Tibial nerve (tissue), 4 donors: ENCODE results near the gene ANKRD11.
"Not testable (repeated sequence)": the region's sequence is repeated elsewhere in the genome, so short reads cannot be mapped to it uniquely, and the experiment has no call there.

Experiments used
- CTCF ChIP-seq, 5 experiments: fragments of 200-600 bp in 3 of 5; fragments of 450-650 bp in 2 of 5; sonication (generic) in 3 of 5; IDR thresholded peaks; one replicate each; pipeline ENCODE4 v1.5.1; 2016 to 2019; ENCODE audit warnings: antibody characterized with exemption in 5 of 5, mild to moderate bottlenecking in 3 of 5, moderate library complexity in 2 of 5
- EP300 ChIP-seq, 2 donors: sonication (generic); formaldehyde crosslinking; IDR thresholded peaks; one replicate each; pipeline ENCODE4 v1.6.1; 2017; ENCODE audit warnings: antibody characterized with exemption in 2 of 2, mild to moderate bottlenecking in 1 of 2
- POLR2A ChIP-seq, 2 donors: fragments of 450-650 bp; IDR thresholded peaks; one replicate each; pipeline ENCODE4 v1.6.1; 2017; ENCODE audit warnings: antibody characterized with exemption in 2 of 2, mild to moderate bottlenecking in 2 of 2, moderate library complexity in 2 of 2

GRCh38 chr16:89259901-89260300 is 230.5 kb downstream of the ANKRD11 start:
- not testable (repeated sequence) for TF ChIP-seq CTCF, POLR2A, EP300 (IDR thresholded peaks at IDR 0.05)
